Left renal pelvis (tissue), 4 donors: ENCODE data around the gene MAP4K2. TPM values are rescaled to one million over a fixed set of nuclear protein-coding genes. Genes with fewer than 3 reads are reported as not detected.
"Not testable (repeated sequence)": the region's sequence is repeated elsewhere in the genome, so short reads cannot be mapped to it uniquely, and the experiment has no call there.

ENCODE experiments used
- DNase-seq, 4 donors: peaks; one replicate each; pipeline ENCODE4 v3.0.0-alpha.2; 2013; ENCODE audit warnings: low read depth in 4 of 4, low spot score in 3 of 4
- polyA plus RNA-seq, 4 donors: library from polyadenylated mRNA; unstranded; fragments of 120-200 nt; gene quantifications; one replicate each; pipeline ENCODE4 v1.2.1, GENCODE V29; 2013; ENCODE audit not compliant: insufficient read length in 4 of 4

Gene MAP4K2
- polyA plus RNA-seq, 4 donors, result 12.9 to 27.7 (median 18.1) TPM

DNA sequence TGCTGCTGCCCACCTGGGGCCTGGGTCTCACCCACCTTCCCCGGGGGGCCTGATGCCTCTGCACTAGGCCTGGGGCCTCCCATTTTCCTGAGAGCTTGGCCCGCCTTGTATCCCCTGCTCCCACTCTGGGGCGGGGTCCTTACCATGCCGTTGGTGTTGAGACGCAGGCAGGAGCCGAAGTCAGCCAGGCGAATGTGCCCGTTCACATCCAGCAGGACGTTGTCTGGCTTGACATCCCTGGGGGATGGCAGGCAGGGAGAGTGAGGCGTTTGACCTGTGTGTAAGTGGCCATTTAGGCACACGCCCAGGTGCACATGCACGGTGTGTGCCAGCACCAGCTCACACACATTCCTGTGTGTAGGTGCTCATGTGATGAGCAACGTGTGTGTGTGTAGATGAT lies 36.3 kb upstream of the MAP4K2 start:
- DNase-seq, result no peak

DNA sequence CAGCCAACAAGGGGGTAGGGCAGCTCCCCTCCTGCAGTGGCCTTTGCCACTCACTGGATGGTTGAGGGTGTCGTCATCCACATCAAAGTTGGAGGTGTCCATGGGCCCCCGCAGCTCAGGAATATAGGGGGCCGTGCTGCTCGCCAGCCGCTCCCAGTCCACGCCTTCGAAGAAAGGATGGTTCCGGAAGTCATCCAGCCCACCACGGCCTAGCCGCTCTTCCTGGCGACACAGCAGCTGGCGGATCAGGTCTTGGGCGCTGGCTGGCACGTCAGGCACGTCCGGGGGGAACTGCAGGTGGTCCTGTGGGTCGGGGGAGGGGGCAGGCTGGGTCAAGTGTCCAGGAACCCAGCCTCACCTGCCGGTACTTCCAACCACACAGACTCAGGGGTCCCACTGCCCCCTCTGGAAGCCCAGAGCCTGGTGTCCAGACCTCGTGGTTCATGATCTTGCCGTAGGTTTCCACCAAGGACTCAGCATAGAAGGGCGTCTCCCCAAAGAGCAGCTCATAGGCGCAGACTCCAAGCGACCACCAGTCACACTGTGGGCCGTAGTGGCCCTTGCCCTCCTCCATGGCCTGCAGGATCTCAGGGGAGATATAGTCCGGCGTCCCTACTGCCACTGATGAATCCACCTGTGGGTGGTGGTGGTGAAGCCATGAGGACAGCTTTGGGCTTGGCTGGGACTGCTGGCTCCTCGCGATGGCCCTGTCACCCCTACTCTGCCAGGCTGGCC lies 35.8 kb upstream of the MAP4K2 start:
- DNase-seq, result no peak

DNA sequence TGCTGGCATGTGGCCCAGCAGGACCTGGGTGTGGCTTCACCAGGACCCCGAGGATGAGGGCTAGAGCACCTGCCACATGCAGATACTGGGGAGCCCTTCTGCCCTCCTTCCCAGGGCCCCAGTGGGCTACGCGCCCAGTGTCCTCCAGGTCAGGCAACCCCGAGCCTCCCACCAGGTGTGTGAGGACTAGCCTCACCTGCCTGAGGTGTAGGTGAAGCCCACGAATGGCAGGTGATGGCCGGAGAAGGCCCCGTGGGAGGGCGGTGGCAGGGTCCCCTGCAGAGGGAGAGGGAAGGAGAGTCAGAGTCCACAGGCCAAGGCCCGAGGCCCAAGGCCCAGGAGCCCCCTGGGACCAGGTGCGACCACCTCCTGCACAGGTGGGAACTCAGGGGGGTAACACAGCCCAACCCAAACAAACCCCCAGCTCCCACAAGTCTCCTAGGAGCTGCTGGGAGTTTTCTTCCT lies 34.9 kb upstream of the MAP4K2 start:
- DNase-seq, result no peak

DNA sequence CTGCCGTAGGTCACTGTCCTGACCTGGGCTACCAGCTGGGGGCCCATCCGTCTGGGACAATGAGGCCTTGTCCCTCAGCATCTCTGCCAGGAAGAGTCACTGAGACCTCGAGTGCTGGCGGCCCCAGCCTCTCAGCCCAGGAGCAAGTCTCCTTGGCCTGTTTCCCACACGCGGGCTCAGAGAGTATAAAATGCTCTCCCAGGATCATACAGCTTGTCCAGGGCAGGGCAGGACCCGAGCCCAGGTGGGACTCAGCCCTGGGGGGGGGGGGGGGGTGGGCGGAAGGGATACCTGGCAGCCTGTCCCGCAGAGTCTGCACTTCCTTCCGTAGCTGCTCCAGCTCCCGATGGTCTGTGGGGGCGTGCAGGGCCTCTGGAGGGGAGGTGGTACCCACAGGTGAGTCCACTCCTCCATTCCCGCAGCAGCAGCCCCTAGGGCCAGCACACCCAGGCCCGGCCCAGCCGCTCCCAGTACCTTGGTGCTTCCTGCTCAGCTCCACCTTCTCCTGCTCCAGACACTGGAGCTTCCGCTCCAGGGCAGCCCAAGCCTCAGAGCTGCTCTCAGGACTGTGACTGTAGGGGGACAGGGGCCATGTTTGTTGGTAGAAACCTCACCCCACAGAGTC lies 33.5 kb upstream of the MAP4K2 start:
- DNase-seq, result no peak

DNA sequence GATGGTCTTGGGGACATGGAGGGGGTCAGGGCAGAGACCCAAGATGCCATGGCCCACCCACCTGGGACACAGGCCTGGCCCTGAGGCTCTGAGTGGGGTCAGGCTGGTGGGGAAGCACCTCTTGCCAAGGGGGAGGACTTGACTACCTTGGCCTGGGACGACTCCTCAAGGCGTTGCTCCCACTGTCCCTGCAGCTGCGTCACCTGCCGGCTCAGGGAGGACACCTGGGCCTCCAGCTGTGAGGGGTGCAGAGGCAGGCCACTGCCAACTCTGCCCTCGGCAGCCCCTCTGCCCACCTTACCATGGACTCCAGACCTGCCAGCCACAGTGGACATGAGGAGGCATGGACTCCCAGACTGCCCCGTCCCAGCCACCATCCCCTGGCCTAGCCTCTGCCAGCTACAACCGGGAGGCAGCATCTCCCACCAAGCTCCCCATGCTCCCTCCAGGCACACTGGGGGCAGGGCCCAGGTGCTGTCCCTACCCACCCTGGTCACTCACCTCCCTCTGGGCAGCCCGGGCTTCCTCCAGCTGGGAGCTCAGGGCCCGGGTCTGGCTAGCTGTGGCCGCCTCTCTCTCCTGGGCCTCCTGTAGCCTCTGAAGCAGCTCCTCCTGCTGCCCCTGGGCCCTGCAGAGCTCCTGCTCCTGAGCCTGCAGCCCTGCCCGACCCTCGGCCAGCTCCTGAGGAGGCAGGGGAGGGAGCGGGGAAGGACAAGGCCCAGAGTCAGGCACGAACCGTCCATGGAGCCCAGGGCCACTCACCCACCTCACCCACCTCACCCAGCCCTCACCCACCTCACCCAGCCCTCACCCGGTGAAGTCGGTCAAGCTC lies 32.8 kb upstream of the MAP4K2 start:
- DNase-seq, result no peak

DNA sequence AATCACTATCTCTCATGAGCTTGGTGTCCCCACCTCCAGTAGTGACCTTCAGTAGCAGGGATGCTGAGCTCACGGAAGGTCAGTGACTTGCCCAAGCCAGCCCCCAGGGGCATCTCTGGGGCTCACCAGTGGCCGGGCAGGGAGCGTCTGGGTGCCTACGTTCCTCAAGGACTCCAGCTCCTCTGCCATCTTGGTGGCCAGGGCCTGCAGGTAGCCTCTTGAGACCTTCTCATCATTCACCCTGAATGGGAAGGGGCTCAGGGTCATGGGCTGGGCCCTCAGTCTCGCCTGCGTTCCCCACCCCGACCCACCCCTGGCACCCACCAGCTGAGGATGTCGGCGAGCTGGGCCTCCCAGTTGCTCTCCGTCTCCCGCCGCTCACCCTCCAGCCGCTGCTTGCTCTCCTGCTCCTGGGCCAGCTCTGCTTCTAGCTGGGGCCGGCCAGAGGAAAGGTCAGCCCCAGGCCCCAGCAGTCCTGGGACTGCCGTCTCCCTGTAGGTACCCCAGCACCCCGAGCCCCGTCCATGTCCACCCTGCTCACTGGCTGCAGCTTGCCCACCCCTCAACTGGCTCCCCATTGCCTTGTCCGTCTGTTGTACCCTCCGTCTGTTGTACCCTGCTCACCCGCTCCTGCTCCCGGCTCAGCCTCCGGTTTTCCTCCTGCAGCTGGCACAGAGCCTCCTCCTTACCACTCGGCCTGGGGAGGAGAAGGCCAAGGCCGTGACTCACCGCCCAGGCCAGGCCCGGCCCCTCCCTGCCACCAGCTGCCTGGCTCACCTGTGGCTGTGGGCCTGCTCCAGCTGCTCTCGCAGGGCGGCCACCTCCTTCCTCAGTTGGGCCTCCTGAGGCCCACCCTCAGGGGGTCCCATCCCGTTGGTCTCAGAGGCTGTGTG lies 32.0 kb upstream of the MAP4K2 start:
- no peak for DNase-seq

DNA sequence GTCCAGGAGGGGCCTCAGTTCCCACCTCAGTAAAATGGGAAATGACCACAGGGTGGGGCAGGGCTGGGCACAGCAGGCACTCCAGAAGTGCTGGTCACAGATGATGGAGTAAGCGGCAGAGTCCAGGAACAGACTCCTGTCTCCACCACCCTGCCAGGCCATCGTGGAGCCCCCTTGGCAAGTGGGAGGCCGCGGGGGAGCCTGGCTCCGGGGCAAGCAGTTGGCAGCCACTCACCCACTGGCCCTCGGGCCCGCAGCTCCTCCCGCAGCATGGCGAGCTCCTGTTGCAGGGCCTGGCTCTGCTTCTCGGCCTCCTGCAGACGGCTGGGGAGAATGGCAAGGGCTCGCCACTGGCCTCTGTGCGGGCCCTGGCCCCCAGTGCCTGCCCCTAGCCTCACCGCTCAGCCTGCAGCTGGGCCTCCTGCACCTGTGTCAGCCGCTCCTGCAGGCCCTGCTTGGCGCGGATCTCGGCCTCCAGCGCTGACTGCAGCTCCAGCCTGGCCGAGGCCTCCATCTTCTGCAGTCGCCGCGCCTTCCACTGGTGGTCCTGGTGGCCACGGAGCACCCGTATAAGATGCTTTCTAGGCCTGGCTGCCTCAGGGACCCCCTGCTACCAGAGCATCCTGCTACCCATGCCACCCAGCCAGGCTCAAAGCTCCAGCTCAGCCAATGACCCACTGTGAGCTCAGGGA lies 31.2 kb upstream of the MAP4K2 start:
- no peak for DNase-seq

DNA sequence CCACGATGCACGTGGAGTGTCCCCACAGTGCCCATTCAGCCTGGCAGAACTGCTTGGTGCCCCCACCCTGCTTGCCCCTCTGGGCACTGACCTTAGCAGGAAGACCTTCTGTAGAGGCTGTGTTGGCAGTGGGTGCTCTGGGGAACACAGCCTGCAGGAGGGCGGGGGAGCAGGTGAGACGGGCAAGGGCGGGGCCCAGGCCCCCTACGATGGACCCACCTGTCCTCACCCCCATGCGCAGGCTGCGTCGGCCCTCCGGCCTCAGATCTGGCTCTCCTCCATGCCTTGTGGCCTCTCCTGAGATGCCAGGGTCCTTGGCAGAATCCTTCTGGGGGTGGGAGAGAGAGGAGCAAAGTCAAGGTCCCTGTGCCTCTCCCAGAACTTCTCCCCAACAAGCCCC lies 30.5 kb upstream of the MAP4K2 start:
- DNase-seq, result no peak

DNA sequence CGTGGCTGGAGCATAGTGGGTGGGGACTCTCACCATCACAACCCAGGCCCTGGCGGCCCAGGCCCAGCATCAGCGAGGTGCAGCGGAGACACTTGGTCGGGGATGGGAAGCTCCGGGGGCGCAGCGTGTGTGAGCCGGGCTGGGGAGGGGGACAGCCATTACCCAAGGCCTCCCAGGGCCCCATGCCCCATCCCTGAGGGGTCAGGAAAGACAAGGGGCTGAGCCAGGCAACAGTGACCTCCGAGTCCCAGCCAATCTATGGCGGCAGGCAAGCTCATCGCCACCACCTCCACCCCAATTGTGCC lies 30.1 kb upstream of the MAP4K2 start:
- DNase-seq, result no peak

DNA sequence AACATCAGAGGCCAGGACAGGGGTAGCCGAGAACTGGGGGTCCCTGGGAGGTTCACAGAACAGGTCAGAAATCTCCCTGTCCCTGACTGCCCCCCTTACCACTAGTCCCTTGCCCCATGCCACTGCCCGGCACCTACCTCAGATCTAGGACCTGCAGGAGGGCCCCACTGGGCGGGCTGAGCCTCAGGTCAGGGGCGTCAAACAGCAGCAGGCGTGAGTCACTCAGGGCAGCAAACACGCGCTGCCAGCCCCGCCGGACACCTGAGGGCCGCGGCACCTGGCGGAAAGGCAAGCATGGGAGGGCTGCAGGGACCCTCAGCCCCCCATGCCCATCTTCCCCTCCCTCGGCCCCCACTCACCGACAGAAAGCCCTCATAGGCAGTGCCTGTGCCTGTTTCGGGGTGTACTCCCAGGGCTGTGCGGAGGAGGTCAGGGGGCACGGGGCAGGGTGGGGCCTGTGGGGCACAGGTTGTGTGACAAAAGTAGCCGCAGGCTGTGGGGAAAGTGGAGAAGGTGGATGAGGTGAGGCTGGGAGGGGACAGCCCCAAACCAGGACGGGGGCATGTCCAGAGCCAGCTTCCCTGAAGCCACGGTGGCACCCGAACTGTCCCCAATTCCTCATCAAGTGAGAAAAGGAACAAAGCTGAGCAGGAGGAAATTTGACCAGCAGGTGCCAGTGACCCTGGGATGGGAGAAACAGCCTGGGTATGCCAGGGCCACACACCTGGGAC lies 29.6 kb upstream of the MAP4K2 start:
- no peak for DNase-seq

DNA sequence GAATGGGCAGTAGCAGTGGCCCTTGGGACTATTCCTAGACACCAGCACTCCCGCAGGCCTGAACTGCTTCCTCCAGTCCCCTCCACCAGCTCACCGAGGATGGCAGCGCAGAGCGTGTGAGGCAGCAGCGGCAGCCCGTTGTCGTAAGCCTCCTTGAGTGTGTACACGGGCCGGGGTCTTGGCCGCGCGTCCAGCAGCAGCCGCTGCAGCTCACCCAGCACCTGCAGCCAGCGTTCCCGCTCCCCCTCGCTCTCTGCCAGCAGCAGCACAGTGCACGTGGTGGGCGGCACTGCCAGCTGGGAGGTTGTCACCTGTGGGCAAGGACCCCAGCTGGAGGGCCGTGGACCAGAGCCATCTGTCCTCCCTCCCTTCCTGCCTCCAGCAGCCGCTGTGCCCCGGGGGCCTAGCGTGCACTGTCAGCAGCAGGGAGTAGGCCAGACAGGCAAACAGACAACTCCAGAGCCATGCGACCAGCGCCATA lies 28.4 kb upstream of the MAP4K2 start:
- no peak for DNase-seq

DNA sequence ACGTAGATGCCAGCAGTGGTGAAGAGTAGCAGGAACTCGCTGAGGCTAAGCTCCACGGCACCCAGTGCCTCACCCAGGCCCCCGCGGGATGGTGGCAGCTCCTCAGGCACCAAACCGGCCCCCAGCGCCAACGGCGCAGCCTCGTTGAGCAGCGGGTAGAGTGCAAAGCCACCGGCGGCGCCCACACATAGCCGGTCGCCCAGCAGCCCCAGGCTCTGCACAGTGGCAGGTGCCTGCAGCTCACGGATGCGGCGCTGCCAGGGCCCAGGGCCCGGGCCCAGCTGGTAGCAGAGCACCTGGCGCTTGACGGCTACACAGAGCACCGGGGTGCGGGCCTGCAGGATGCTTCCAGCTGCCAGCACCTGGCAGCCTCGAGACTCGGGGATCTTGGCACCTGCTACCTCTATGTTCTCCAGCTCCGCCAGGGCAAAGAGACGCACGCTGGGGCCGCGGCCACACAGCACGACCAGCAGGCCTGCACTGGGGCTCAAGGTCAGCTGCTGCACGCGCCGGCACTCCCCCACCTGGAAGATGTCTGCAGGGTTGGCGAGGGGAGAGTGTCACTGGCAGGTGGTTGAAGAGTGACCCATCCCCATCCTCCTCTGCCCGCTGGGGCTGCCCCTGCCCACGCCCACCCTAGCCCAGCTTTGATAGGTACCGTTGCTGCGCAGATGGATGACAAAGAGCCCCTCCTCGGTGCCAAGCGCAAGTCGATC lies 26.7 kb upstream of the MAP4K2 start:
- DNase-seq, result no peak

DNA sequence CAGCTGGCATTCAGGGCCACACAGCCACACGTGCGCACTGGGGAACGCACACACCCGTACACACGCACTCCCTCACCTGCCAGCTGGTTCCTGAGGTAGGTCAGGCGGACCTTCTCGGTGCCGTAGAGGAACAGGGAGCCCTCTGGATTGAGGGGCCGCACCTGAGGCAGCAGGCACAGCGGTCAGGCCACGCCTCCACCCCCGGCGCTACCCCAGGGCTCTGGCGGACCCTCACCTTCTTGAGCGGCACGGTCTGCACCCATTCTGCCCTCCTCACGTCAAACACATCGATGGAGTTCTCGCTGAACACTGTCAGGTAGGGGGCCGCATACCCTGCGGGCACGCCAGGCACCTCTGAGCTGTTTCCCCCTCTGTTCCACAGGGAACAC lies 24.4 kb upstream of the MAP4K2 start:
- no peak for DNase-seq

DNA sequence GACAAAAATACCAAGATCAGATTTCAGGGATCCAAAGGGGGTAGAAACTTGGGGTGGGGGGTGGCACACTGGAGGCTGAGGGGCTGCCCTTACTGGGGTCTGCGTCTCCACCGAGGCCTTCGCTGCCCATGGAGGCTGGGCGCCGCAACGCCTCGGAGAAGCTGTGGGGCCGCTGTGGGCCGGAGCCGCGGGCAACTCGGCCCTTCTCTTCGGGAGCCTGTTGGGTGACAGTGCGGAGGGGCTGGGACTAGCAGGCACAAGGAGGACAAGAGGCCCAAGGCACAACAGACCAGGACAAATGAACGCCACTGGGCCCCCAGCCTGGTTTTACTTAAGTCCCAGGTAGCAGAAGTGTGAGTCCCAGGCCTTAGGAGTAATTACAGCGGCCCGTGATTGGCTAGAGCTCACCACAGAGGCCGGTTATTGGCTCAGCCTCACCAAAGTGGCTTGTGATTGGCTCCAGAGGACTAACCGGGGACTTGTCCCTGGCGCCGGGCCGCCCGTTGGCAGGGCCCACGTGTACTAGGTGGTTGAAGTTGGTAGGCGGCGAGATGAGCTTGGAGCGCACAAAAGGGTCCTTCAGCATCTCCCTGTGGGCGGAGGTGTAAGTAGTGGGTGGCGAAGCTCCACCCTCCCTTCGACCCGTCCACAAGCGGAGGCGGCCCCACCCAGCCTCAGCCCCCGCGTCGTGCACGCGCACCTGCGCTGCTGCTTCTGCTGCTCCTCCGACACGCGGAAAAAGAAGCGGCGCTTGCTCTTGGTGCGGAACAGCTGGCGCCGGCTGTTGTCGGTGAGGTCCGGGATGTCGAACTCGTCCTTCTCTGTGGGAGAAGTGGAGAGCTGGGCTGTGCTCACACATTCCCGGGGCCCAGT lies 23.8 kb upstream of the MAP4K2 start:
- DNase-seq, result no peak

DNA sequence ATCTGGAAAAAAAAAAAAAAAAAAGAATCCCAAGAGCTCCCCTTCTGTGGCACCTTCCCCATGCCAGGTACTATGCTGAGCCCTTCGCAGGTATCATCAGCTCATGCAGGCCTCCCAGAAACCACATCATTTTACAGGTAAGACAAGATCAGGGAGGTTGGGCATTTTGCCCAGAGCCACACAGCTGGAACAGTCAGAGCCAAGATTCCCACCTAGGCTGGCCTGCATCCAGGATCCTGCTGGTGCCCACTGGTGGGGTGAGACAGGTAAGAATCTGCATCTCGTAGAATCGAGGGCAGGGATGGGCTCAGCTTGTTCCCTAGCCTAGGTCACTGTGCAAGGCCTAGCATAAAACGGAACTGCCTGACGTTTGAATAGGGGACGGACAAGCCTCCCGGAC lies 23.0 kb upstream of the MAP4K2 start:
- no peak for DNase-seq

DNA sequence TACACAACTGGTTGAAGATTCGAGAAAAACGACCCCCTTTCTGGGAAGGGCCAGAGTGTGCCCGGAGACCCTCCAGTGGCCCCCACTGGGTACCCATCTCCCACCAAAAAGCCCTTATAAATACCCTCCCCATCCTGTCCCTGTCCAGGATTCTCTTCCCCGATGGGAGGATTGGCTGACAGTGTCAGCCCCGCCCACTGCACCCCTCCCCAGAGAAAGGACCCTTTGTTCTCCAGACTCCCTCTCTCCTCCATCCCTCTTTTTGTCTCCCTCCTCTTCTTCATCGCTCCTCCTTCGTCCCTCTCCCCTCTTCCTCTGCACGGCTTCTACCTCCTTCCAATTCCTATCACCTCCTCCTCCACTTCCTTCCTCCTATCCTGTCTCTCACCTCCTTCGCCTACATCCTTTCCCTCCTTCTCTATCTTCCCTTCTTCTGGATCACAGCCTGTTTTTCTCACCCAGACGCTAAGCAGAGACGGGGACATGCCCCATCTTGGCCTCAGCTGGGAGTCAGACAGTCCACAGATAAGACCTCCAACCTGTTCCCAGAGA lies 20.6 kb upstream of the MAP4K2 start:
- DNase-seq, result no peak

DNA sequence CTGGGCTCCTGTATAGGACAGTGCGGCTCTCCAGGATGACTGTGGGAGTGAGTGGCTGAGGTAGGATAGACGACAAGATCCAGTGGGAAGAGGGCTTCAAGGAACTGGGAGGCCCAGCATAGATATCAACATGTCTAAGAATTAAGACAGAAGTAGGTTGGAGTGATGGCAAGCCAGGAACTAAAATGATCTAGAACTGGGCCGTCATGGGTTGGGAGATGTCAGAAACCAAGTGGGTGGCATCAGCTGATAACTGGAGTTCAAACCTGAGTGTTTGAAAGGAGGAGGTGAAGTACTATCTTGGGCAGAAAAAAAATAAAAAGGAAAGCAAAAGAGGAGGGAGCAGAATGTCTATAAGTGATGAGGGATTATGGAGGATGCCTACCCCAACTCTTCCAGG lies 14.5 kb upstream of the MAP4K2 start:
- no peak for DNase-seq

DNA sequence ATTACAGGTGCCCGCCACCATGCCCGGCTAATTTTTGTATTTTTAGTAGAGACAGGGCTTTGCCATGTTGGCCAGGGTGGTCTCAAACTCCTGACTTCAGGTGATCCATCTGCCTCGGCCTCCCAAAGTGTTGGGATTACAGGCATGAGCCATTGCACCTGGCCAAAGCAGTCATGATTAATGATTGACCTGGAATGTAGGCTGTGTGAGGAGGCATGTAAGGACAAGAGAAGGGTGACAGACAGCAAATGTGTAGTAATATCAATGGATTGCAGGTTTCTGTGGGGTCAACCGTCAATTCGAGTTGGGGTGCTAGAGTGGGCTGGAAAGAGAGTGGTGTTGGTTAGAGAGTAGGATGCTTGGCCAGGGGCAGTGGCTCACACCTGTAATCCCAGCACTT lies 12.4 kb upstream of the MAP4K2 start:
- not testable (repeated sequence) for DNase-seq
